ENCODE measurements around the gene RTN4. TPM values are rescaled to one million over a fixed set of nuclear protein-coding genes. Genes with fewer than 3 reads are reported as not detected.
"Not testable (repeated sequence)": the region's sequence is repeated elsewhere in the genome, so short reads cannot be mapped to it uniquely, and the experiment has no call there.

Gene RTN4
- polyA plus RNA-seq (2013, experiment 1 of 2; ENCODE audit: insufficient read length) = 487 TPM
- polyA plus RNA-seq (2013, experiment 2 of 2; ENCODE audit: insufficient read length) = 462 TPM

DNA sequence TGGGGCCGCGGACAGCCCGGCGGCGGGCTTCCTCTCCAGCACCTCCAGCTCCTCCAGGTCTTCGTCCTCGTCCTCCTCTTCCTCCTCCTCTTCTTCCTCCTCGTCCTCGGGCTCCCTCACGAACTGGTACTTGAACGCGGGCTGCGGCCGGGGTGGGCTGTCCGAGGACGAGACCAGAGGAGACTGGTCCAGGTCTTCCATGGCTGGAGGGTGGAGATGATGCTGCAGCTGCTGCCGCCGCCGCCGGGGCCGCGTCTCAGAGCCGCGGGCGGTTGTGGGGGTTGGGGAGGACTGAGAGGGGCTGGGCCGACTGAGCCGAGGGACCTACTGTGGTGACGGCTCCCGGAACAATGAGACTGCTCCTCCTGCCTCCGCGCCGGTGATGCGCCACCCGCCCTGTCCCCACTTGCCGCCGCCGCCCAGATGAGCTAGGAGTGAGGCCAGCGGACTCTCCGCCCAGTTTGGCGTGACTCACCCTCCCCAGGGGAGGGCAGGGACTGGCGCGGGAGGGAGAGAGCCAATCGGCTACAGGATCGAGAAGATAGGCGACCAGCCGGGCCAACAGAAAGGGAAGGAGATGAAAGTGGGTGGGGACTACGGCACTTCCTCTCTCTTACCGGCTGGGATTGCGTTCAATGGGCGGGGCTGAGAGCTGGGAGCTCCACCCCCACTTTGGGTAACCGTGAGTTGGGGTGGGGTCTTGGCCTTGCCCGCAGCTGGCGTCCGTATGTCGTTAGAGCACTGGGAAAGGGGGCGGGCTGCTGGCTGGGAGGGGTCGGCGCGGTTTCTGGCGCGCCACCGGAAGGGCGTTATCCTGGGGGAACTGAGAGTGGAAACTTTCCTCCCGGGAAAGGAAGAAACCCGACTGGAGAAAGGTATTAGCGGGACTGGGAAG lies at the start of gene RTN4:
TSS of gene RTN4 (minus strand) at position 352 of the 895 bp plus-strand sequence. CDS start at position 201, 151 bp downstream.
- peak; percentile 100 for DNase-seq

DNA sequence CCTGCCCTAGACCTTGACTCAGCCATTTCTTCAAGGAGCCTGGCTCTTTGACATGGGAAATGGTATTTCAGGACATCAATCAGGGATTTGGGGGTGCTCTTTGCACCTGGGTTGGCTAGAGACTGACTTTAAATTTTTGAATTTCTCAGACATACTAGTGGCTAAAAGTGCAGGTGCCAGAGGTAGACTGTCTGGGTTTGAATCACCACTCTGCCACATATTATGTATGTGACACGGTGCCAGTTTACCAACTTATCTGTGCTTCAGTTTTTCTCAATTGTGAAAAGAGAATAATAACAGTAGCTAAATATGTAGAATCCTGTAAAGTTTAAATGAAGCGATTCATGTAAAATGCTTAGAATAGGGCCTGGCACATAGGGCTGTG lies 49.2 kb upstream of the RTN4 start:
- DNase-seq = no peak

DNA sequence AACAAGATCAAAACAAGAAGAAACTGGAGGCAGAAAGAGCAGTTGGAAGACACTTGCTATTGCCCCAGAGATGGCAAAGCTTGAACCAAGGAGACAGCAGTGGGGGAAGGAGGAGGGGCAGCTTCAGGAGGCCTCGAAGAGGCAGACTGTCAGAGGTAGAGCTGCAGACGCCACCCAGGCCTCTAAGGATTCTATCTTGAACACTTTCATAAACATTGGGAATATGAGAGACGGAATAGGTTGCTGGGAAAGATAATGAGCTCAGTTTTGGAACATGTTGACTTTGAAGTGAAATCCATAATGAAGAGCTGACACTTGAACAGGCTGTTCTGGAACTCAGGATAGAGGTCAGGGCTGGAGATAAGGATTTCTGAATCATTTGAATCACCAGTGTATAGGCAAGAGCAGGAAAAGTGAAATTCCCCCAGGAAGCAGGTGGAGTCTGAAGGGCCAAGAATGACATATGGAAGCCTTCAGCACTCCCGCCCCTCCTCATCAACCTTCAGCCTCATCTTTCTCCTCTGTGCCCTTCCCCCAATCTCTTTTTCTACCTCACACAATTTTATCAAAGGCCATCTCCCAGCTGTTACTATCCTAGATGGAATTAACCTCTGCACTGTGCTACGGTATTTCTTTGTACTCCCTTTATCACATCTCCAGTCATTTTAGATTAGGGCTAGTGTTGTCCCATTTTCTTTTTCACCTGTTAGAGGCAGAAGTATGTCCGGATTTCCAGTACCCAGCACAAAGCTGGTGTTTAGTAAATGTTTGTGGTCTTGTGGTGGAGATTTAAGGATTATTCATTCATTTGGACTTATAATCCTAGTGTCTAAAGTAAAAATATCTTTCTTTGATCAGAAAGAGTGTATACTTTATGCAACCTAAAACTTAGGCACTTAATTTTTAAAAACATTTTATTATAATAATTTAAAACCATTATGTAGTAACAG lies 47.5 kb upstream of the RTN4 start:
- DNase-seq = no peak

DNA sequence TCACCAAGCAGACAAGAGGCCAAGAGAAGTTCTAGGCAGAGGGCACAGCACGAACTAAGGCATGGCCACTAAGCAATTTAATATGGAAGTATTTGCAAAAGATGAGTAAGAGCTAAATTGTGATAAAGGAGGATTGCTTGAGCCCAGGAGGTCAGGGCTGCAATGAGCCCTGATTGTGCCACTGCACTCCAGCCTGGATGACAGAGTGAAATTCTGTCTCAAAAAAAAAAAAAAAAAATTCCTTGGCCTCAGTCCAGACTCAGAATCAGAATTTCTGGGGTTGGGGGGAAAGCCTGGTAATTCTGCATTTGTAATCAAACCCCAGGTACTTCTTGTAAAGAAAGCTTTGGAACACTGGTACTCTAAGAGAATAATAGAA lies 46.8 kb upstream of the RTN4 start:
- no peak for DNase-seq

DNA sequence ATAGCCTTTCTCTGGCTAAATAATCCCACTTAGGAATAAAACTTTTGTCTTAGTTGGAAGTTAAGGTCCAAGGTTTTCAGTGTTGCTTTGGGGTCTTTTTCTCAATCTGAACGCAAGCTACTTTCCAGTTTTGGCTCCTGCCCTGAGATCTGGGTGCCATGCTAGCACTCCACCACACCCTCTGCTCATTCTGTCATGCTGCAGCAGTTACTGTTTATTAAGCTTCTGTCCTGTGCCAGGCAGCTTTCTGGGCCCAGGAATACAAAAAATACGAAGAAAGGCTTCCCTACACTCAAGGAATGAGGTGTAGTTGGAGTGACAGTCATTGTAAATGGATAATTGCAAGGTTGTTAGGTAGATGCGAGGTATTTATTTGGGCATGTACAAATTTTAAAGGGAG lies 46.3 kb upstream of the RTN4 start:
- no peak for DNase-seq

GRCh38 chr2:55093381-55093780 lies 43.1 kb upstream of the RTN4 start:
- peak; percentile 66 for DNase-seq

- DNase-seq = no peak
These were observed 42.2 kb upstream of the RTN4 start for GRCh38 chr2:55092439-55092838.

DNA sequence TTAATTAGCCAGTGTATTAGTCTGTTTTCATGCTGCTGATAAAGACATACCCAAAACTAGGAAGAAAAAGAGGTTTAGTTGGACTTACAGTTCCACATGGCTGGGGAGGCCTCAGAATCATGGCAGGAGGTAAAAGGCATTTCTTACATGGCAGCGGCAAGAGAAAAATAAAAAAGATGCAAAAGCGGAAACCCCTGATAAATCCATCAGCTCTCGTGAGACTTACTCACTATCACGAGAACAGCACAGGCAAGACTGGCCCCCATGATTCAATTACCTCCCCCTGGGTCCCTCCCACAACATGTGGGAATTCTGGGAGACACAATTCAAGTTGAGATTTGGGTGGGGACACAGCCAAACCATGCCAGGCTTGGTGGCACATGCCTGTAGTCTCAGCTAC lies 41.4 kb upstream of the RTN4 start:
- DNase-seq = not testable (repeated sequence)

DNA sequence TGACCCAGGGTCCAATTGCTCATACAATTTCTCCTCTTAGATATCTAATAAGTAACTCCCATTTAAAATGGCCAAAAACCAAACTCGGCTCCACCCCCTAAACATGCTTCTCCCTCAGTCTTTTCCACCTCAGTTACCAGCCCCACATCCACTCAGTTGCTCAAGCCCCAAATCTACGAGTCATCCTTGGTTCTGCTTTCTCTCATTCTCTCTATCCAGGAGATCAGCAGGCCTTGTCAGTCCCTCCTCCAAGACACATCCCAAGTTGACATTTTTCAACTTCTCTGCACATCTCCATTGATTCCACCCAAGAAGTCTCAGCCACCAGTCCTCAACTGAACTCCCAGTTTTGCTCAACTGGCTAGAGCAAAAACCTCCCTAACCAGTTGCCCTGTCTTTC lies 40.5 kb upstream of the RTN4 start:
- DNase-seq = peak; percentile 66

- DNase-seq = no peak
These were observed 39.5 kb upstream of the RTN4 start for GRCh38 chr2:55089726-55090125.

GRCh38 chr2:55088400-55088799 lies 38.1 kb upstream of the RTN4 start:
- DNase-seq = peak; percentile 69

- no peak for DNase-seq
These were observed 37.7 kb upstream of the RTN4 start for GRCh38 chr2:55087936-55088335.

DNA sequence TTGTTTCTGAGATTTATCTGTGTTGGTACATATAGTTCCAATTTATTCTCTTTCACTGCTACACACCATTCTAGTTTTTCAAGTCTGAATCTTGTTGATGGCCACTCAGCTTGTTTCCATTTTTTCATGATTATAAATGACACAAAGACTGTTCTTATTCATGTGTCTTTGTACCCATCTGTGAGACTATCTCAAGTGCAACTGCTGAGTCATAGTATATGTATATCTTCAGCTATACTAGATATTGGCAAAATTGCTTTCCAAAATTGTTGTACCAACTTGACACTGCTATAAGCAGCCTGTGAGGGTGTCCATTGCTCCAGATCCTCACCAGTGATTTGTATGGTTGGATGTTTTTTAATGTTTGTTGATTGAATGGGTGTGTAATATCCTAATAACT lies 37.2 kb upstream of the RTN4 start:
- DNase-seq = no peak

DNA sequence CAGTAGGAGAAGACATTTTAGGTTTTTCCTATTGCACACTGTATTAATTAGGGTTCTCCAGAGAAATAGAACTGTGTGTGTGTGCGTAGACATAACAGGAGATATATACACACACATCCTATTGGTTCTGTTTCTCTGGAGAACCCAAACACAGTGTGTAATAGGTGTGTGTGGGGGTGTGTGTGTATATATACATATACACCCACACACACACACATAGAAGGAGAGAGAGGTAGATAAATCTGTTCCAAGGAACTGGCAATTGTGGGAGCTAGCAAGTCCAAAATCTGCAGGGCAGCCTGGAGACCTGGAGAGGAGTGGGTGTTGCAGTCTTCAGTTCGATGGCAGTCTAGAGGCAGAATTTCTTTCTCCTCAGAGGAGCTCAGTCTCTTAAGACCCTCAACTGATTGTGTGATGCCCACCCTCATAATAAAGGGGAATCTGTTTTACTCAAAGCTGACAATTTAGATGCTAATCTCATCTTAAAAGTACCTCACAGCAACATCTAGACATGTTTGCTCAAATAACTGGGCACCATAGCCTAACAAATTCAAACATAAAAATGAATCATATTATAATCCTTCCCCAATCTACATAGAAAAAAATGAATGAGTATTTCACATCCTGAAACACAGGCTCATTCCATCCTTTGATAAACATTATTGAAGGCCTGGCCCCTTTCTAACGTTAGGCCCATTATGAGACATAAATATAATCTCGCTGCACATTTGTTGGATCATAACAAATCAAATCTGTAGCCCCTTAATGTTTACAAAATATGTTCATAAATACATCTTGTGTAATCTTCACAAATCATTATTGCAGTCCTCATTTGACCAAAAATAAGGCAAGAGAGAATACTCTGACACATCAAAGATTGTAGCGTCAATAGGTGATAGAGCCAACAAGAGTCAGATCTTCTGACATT lies 35.1 kb upstream of the RTN4 start:
- no peak for DNase-seq

- DNase-seq = no peak
These were observed 34.4 kb upstream of the RTN4 start for GRCh38 chr2:55084641-55085040.

DNA sequence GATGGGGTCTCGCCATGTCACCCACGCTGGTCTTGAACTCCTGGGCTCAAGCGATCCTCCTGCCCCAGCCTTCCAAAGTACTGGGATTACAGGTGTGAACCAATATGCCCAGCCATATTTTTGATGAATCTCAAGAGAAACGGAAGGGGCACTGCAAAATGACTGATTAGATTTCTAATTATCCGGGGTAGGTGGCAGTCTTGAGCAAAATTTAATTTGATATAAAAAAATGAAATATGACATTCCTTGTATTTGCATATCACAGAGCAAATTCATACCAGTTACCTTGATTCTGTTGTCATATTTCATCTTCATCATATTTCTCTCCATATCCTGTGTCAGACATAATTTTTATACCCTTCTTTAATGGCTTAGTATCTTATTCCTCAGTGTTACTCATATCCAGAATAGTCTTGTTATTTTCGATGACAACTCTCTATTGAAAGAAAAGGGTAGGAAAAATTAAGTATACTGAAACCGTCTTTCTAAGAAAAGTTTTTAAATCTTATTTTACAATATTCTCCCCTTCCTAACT lies 30.0 kb upstream of the RTN4 start:
- no peak for DNase-seq

GRCh38 chr2:55078956-55079355 lies 28.7 kb upstream of the RTN4 start:
- DNase-seq = no peak

GRCh38 chr2:55076721-55077120 lies 26.5 kb upstream of the RTN4 start:
- no peak for DNase-seq

GRCh38 chr2:55076019-55076418 lies 25.8 kb upstream of the RTN4 start:
- DNase-seq = not testable (repeated sequence)

DNA sequence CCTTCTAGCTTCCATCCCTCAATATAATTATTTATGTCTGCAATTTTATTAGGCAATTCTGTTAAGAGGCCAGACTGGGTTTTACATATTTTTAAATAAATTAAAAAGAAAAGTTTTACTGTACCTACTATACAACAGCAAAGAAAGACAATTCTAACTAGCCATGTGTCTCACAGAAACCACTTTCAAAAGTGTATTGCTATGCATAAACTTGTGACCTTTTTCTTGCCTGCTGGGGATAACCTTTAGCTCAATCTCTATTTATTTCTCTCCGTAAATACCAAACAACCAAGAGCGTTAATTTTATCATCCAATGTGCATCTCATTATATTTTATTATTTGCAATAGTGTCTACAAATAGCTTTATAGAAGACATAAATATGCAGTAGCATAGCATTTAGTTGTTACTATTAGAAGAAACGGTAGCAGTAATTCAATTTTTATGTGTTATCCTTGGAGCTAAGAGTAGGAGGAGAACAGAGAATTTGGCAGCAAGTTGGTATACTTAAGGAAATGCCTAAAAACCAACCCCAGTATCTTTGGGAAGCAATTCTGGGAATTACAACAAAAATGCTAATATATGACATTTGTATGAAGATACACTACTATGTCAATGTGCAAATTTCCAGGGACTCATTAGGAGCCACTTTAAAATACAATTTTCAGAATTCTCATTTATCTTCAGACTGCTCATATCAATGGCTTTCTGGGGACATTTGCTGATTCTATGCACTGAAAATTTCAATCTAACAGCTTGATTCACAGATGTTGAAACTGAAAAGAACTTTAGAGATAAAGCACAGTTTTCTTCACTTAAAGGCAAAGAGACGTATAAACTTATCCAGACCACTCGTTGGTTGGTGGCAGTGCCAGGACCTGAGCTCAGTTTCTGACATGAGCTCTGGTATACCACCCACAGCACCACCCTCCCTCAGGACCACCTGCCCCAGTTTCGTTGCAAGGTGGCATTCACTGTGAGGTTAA lies 23.0 kb upstream of the RTN4 start:
- peak; percentile 40 for DNase-seq

All from fibroblast of skin of abdomen (primary cell).